ENCODE results near the gene ZBED3. TPM values are rescaled to one million over a fixed set of nuclear protein-coding genes. Genes with fewer than 3 reads are reported as not detected.
A peak's percentile ranks its signal among the peaks of the same experiment; 100 is the strongest.

ZBED3 gene
- 10 to 100 TPM in 1 of 3 donors, 1 to 10 TPM in 2; 4.8 to 46.7 (median 5.9) TPM for total RNA-seq

GRCh38 chr5:77086689-77087483, at the start of gene ZBED3:
TSS of gene ZBED3 (minus strand) at chr5:77087285. CDS start at chr5:77077878, 9,407 bp downstream.
- intact Hi-C loops (cut with DNase I; ENCODE audit: low total_unique reads), result no loop called here
- TF ChIP-seq POLR2A (IDR thresholded peaks at IDR 0.05) (no peak), CTCF (IDR thresholded peaks at IDR 0.05) (no peak), POLR2AphosphoS5 (IDR thresholded peaks at IDR 0.05) (peak in 2 of 3 donors; percentile 25 to 38)

GRCh38 chr5:77133061-77133758, 46.1 kb upstream of the ZBED3 start:
- no peaks in the 10 kb centered on the region for H3K4me1 ChIP-seq
- DNase-seq (ENCODE audit: low spot score in 2 of 2), result peak; percentile 52 to 56
- no peaks in the 10 kb centered on the region for H3K9me3 ChIP-seq
- TF ChIP-seq POLR2A (IDR thresholded peaks at IDR 0.05) (no peak), POLR2AphosphoS5 (IDR thresholded peaks at IDR 0.05) (peak in 1 of 3 donors; percentile 26)
- H3K36me3 ChIP-seq, result no peaks in the 10 kb centered on the region
- intact Hi-C loops (cut with DNase I; ENCODE audit: low total_unique reads), result no loop called here
- H3K27ac ChIP-seq, result no peak overlapping the region
- H3K27me3 ChIP-seq, result no peaks in the 10 kb centered on the region
- H3K4me3 ChIP-seq, result no peak overlapping the region

More at GRCh38 chr5:77086689-77087483, at the start of gene ZBED3:
- peak in 1 of 2 donors; percentile 39 for DNase-seq (ENCODE audit: low spot score in 2 of 2)
- H3K9me3 ChIP-seq, result no peaks in the 10 kb centered on the region
- no peaks in the 10 kb centered on the region for H3K36me3 ChIP-seq
- H3K27me3 ChIP-seq, result no peaks in the 10 kb centered on the region
- H3K27ac ChIP-seq, result peak within 1 kb of the TSS; percentile 92 to 94
- no peaks in the 10 kb centered on the region for H3K4me1 ChIP-seq
- H3K4me3 ChIP-seq, result peak within 1 kb of the TSS; percentile 70 to 82 (median 77)

- intact Hi-C loops (cut with DNase I; ENCODE audit: low total_unique reads), result no loop called here
- no peak overlapping the region for H3K27ac ChIP-seq
- no peak for TF ChIP-seq POLR2AphosphoS5 (IDR thresholded peaks at IDR 0.05)
- TF ChIP-seq CTCF (IDR thresholded peaks at IDR 0.05), result no peak
- no peak for TF ChIP-seq POLR2A (IDR thresholded peaks at IDR 0.05)
Measured at GRCh38 chr5:77131361-77131760, 44.3 kb upstream of the ZBED3 start.

GRCh38 chr5:77129391-77129990, 42.4 kb upstream of the ZBED3 start:
- no peak for DNase-seq (ENCODE audit: low spot score in 2 of 2)
- intact Hi-C loops (cut with DNase I; ENCODE audit: low total_unique reads), result no loop called here
- Histone ChIP-seq H3K27me3 (no peaks in the 10 kb centered on the region), H3K9me3 (no peaks in the 10 kb centered on the region), H3K36me3 (no peaks in the 10 kb centered on the region), H3K4me3 (no peak overlapping the region), H3K4me1 (no peaks in the 10 kb centered on the region), H3K27ac (no peak overlapping the region)
- TF ChIP-seq POLR2AphosphoS5 (IDR thresholded peaks at IDR 0.05), result no peak
- TF ChIP-seq CTCF (IDR thresholded peaks at IDR 0.05), result peak in 1 of 3 donors; percentile 7
- no peak for TF ChIP-seq POLR2A (IDR thresholded peaks at IDR 0.05)

More at GRCh38 chr5:77131361-77131760, 44.3 kb upstream of the ZBED3 start:
- DNase-seq (ENCODE audit: low spot score in 2 of 2), result no peak
- H3K27me3 ChIP-seq, result no peaks in the 10 kb centered on the region
- no peaks in the 10 kb centered on the region for H3K36me3 ChIP-seq
- H3K4me3 ChIP-seq, result no peak overlapping the region
- H3K9me3 ChIP-seq, result no peaks in the 10 kb centered on the region
- no peaks in the 10 kb centered on the region for H3K4me1 ChIP-seq

- Histone ChIP-seq H3K27me3 (no peaks in the 10 kb centered on the region), H3K4me1 (no peaks in the 10 kb centered on the region), H3K9me3 (no peaks in the 10 kb centered on the region), H3K27ac (no peak overlapping the region), H3K36me3 (no peaks in the 10 kb centered on the region), H3K4me3 (no peak overlapping the region)
- DNase-seq (ENCODE audit: low spot score in 2 of 2), result no peak
- TF ChIP-seq POLR2AphosphoS5 (IDR thresholded peaks at IDR 0.05), result no peak
- intact Hi-C loops (cut with DNase I; ENCODE audit: low total_unique reads), result no loop called here
Measured at GRCh38 chr5:77128411-77129061, 41.5 kb upstream of the ZBED3 start.
